Measurements from ENCODE around the gene ZNF521. TPM values are rescaled to one million over a fixed set of nuclear protein-coding genes. Genes with fewer than 3 reads are reported as not detected.

Gene ZNF521
- total RNA-seq, 2 donors from 2014 or later, result 21.4 to 26.9 TPM

GRCh38 chr18:25253779-25254178 lies 98.2 kb downstream of the ZNF521 start:
- Histone ChIP-seq H3K4me1 (ENCODE audit: control insufficient read depth, insufficient read depth, low read length) (no peaks in the 10 kb centered on the region), H3K9ac (ENCODE audit: extremely low read depth, low read length, poor library complexity, severe bottlenecking) (no peak overlapping the region), H3K27ac (ENCODE audit: low read depth, low read length) (no peak overlapping the region), H3K36me3 (ENCODE audit: control insufficient read depth, insufficient read depth, low read length) (no peaks in the 10 kb centered on the region), H3K9me3 (ENCODE audit: control insufficient read depth, low read length) (no peaks in the 10 kb centered on the region), H3K27me3 (ENCODE audit: control insufficient read depth, insufficient read depth, low read length, poor library complexity, severe bottlenecking) (no peaks in the 10 kb centered on the region), H3K4me3 (ENCODE audit: low read length) (no peak overlapping the region)
- WGBS, 2 experiments (ENCODE audit: insufficient coverage in 1 of 2, insufficient read length in 1 of 2), result 86 to 89% methylated on average over 1 of the region's 1 CpG
- no peaks in the 10 kb centered on the region for H3K9me3 Mint-ChIP-seq
- peaks cover 9% of the 10 kb centered on the region for H3K4me1 Mint-ChIP-seq
- H3K27ac Mint-ChIP-seq, result no peak overlapping the region
- H3K36me3 Mint-ChIP-seq (ENCODE audit: low read depth), result no peaks in the 10 kb centered on the region
- no peak for TF ChIP-seq CTCF (conservative IDR thresholded peaks at IDR 0.05)
- no peak for DNase-seq
- no peaks in the 10 kb centered on the region for H3K27me3 Mint-ChIP-seq (ENCODE audit: insufficient read depth)
- no peak overlapping the region for H3K4me3 Mint-ChIP-seq

- Mint-ChIP-seq H3K4me1 (peaks cover 16% of the 10 kb centered on the region), H3K27me3 (ENCODE audit: insufficient read depth) (no peaks in the 10 kb centered on the region), H3K27ac (no peak overlapping the region), H3K4me3 (no peak overlapping the region), H3K36me3 (ENCODE audit: low read depth) (no peaks in the 10 kb centered on the region), H3K9me3 (no peaks in the 10 kb centered on the region)
- H3K27ac ChIP-seq (ENCODE audit: low read depth, low read length), result no peak overlapping the region
- DNase-seq, result no peak
- H3K9me3 ChIP-seq (ENCODE audit: control insufficient read depth, low read length), result no peaks in the 10 kb centered on the region
- H3K9ac ChIP-seq (ENCODE audit: extremely low read depth, low read length, poor library complexity, severe bottlenecking), result no peak overlapping the region
- H3K27me3 ChIP-seq (ENCODE audit: control insufficient read depth, insufficient read depth, low read length, poor library complexity, severe bottlenecking), result no peaks in the 10 kb centered on the region
- no peaks in the 10 kb centered on the region for H3K36me3 ChIP-seq (ENCODE audit: control insufficient read depth, insufficient read depth, low read length)
- no peak for TF ChIP-seq CTCF (conservative IDR thresholded peaks at IDR 0.05)
- H3K4me3 ChIP-seq (ENCODE audit: low read length), result no peak overlapping the region
- no peaks in the 10 kb centered on the region for H3K4me1 ChIP-seq (ENCODE audit: control insufficient read depth, insufficient read depth, low read length)
- 83 to 90% methylated on average over 1 of the region's 1 CpG for WGBS, 2 experiments (ENCODE audit: insufficient coverage in 1 of 2, insufficient read length in 1 of 2)
Observed at GRCh38 chr18:25253136-25253535, 98.8 kb downstream of the ZNF521 start.

GRCh38 chr18:25251068-25251467 lies 100.9 kb downstream of the ZNF521 start:
- Histone ChIP-seq H3K27me3 (ENCODE audit: control insufficient read depth, insufficient read depth, low read length, poor library complexity, severe bottlenecking) (no peaks in the 10 kb centered on the region), H3K4me1 (ENCODE audit: control insufficient read depth, insufficient read depth, low read length) (no peaks in the 10 kb centered on the region), H3K27ac (ENCODE audit: low read depth, low read length) (no peak overlapping the region), H3K4me3 (ENCODE audit: low read length) (no peak overlapping the region), H3K9ac (ENCODE audit: extremely low read depth, low read length, poor library complexity, severe bottlenecking) (no peak overlapping the region), H3K36me3 (ENCODE audit: control insufficient read depth, insufficient read depth, low read length) (no peaks in the 10 kb centered on the region), H3K9me3 (ENCODE audit: control insufficient read depth, low read length) (no peaks in the 10 kb centered on the region)
- no peak overlapping the region for H3K27ac Mint-ChIP-seq
- H3K4me1 Mint-ChIP-seq, result peaks cover 12% of the 10 kb centered on the region
- DNase-seq, result no peak
- H3K9me3 Mint-ChIP-seq, result no peaks in the 10 kb centered on the region
- no peaks in the 10 kb centered on the region for H3K27me3 Mint-ChIP-seq (ENCODE audit: insufficient read depth)
- H3K4me3 Mint-ChIP-seq, result no peak overlapping the region
- no peak for TF ChIP-seq CTCF (conservative IDR thresholded peaks at IDR 0.05)
- 90 to 97% methylated on average over 4 of the region's 4 CpGs for WGBS, 2 experiments (ENCODE audit: insufficient coverage in 1 of 2, insufficient read length in 1 of 2)
- H3K36me3 Mint-ChIP-seq (ENCODE audit: low read depth), result no peaks in the 10 kb centered on the region
